B cell (primary cell): ENCODE data around the gene UFSP2. TPM values are rescaled to one million over a fixed set of nuclear protein-coding genes. Genes with fewer than 3 reads are reported as not detected.

Source experiments
- ATAC-seq: fragments of 200-7000 bp; cut with Tn5 transposase; one replicate; pipeline ENCODE4 v1.10.0; 2021; ENCODE audit warnings: low read depth, mild to moderate bottlenecking, moderate number of reproducible peaks, moderate library complexity
- CTCF ChIA-PET: fragments of 350-600 bp; sonication (Branson Sonifier 250); formaldehyde crosslinking; loops from one replicate; lab custom pipeline; 2021; ENCODE audit warnings: antibody characterized with exemption, inconsistent platforms; lab: Charles Lee
- POLR2A ChIA-PET: fragments of 350-600 bp; sonication (Branson Sonifier 250); formaldehyde crosslinking; loops from one replicate; lab custom pipeline; 2021; ENCODE audit warnings: antibody characterized with exemption; lab: Charles Lee
- DNase-seq: peaks from one replicate; pipeline ENCODE4 v3.0.0; 2013
- H2AFZ ChIP-seq: 2 replicates; pipeline ENCODE4 v1.6.1; 2012; ENCODE audit warnings: mild to moderate bottlenecking, low read depth, low read length; ENCODE audit not compliant: insufficient read depth, poor library complexity, severe bottlenecking
- H3K27ac ChIP-seq, 2 donors: 1 replicate in 1 of 2; 2 replicates in 1 of 2; pipeline ENCODE4 v1.5.1; 2012 to 2013; ENCODE audit warnings: low read length in 2 of 2, mild to moderate bottlenecking in 2 of 2, moderate library complexity in 1 of 2
- H3K27me3 ChIP-seq, 4 experiments: fragments of 200-600 bp in 1 of 4; sonication (generic) in 1 of 4; replicated peaks in 1 of 4; 1 replicate in 2 of 4; 2 replicates in 2 of 4; pipeline versions ENCODE4 v1.6.1 to v1.7.0; 2013 to 2016; ENCODE audit warnings: low read length in 3 of 4, mild to moderate bottlenecking in 2 of 4, mixed read lengths in 1 of 4, moderate library complexity in 1 of 4; ENCODE audit not compliant: insufficient read depth in 4 of 4, control insufficient read depth in 3 of 4; ENCODE audit errors: control extremely low read depth in 1 of 4
- H3K36me3 ChIP-seq, 2 experiments: replicated peaks in 1 of 2; 1 replicate in 1 of 2; 2 replicates in 1 of 2; pipeline versions ENCODE4 v1.6.1 to v1.7.1; 2013; ENCODE audit warnings: low read length in 1 of 2; ENCODE audit not compliant: insufficient read depth in 2 of 2, control insufficient read depth in 1 of 2; ENCODE audit errors: control extremely low read depth in 1 of 2, extremely low read depth in 1 of 2
- H3K4me1 ChIP-seq, 2 donors: fragments of 200-600 bp in 1 of 2; sonication (generic) in 1 of 2; 1 replicate in 1 of 2; 2 replicates in 1 of 2; pipeline versions ENCODE4 v1.5.1 to v1.6.1; 2013 to 2017; ENCODE audit warnings: low read length in 2 of 2; ENCODE audit not compliant: control insufficient read depth in 2 of 2, insufficient read depth in 2 of 2
- H3K4me2 ChIP-seq: replicated peaks from 2 replicates; pipeline ENCODE3; 2012; ENCODE audit warnings: mild to moderate bottlenecking, low read depth, low read length; ENCODE audit not compliant: poor library complexity, severe bottlenecking
- H3K4me3 ChIP-seq, 5 experiments: fragments of 200-600 bp in 1 of 5; sonication (generic) in 1 of 5; 1 replicate in 3 of 5; 2 replicates in 2 of 5; pipeline versions ENCODE4 v1.5.1 to v1.7.0; 2011 to 2016; ENCODE audit warnings: low read length in 4 of 5, mild to moderate bottlenecking in 4 of 5, low read depth in 2 of 5, control low read depth in 1 of 5, moderate library complexity in 1 of 5; ENCODE audit not compliant: insufficient read depth in 1 of 5; ENCODE audit errors: control extremely low read depth in 1 of 5, extremely low read depth in 1 of 5
- H3K79me2 ChIP-seq: fragments of 200-600 bp; sonication (generic); one replicate; pipeline ENCODE4 v1.6.0; 2016; ENCODE audit warnings: low read length; ENCODE audit not compliant: control insufficient read depth, insufficient read depth
- H3K9ac ChIP-seq: fragments of 200-600 bp; sonication (generic); 2 replicates; pipeline ENCODE4 v1.6.1; 2017; ENCODE audit warnings: mild to moderate bottlenecking, low read length, moderate library complexity
- H3K9me3 ChIP-seq, 3 donors: one replicate each; pipeline versions ENCODE4 v1.6.1 to v1.7.1; 2013; ENCODE audit warnings: low read length in 2 of 3; ENCODE audit not compliant: control insufficient read depth in 2 of 3, insufficient read depth in 1 of 3; ENCODE audit errors: control extremely low read depth in 1 of 3
- H4K20me1 ChIP-seq: 2 replicates; pipeline ENCODE4 v1.6.0; 2012; ENCODE audit warnings: mild to moderate bottlenecking, low read length; ENCODE audit not compliant: insufficient read depth, control insufficient read depth, poor library complexity, severe bottlenecking
- H3K27ac Mint-ChIP-seq: one replicate; pipeline ENCODE4 v1.8.0; 2021; ENCODE audit warnings: mixed read lengths
- H3K27me3 Mint-ChIP-seq: one replicate; pipeline ENCODE4 v1.8.0; 2021; ENCODE audit warnings: mixed read lengths
- H3K4me1 Mint-ChIP-seq: one replicate; pipeline ENCODE4 v1.8.0; 2021; ENCODE audit warnings: mixed read lengths
- H3K4me3 Mint-ChIP-seq: one replicate; pipeline ENCODE4 v1.8.0; 2021; ENCODE audit warnings: mixed read lengths
- H3K9me3 Mint-ChIP-seq: one replicate; pipeline ENCODE4 v1.8.0; 2022; ENCODE audit warnings: mixed read lengths; ENCODE audit not compliant: insufficient read depth
- EZH2 ChIP-seq: IDR thresholded peaks from 2 replicates; pipeline ENCODE4 v1.6.1; 2012; ENCODE audit warnings: borderline replicate concordance, low read depth, mild to moderate bottlenecking, moderate library complexity, low read length; ENCODE audit not compliant: insufficient read depth, poor library complexity, severe bottlenecking
- WGBS: methylation state at CpG from one replicate; pipeline ENCODE4 v1.1.5; 2013; ENCODE audit warnings: missing lambda C conversion rate; ENCODE audit not compliant: insufficient coverage; 5-methylcytosine and 5-hydroxymethylcytosine counted together
- intact Hi-C: fragments of 100-400 bp; cut with micrococcal nuclease; formaldehyde crosslinking; loops from one replicate; pipeline ENCODE4 v1.10.0; 2022
- polyA plus RNA-seq: library from polyadenylated mRNA; depleted of rRNA; stranded (reverse); fragments of >200 nt; gene quantifications from 2 replicates; pipeline ENCODE4 v1.2.3, GENCODE V29; 2012
- total RNA-seq, 2 donors: library from RNA; stranded (reverse); fragments of 120-200 nt in 1 of 2; gene quantifications; 1 replicate in 1 of 2; 2 replicates in 1 of 2; pipeline versions ENCODE4 v1.2.3 to v1.2.4, GENCODE V29; 2013 to 2022
- TF ChIP-seq, protein P1 (sequence below): fragments of 200-600 bp; IDR thresholded peaks from one replicate; pipeline ENCODE4 v1.8.0; 2022; ENCODE audit warnings: antibody characterized with exemption, mild to moderate bottlenecking

Gene UFSP2
- total and polyA plus RNA-seq, 2 donors (not counting 1 experiment from before 2014, with no cell fraction given): 9.5 to 20.6 TPM

- CTCF ChIA-PET: no interaction called here
- intact Hi-C loops: no loop called here
- H3K4me3 Mint-ChIP-seq: no peak overlapping the region
- no peak for TF ChIP-seq EZH2
- TF ChIP-seq, protein P1, sequence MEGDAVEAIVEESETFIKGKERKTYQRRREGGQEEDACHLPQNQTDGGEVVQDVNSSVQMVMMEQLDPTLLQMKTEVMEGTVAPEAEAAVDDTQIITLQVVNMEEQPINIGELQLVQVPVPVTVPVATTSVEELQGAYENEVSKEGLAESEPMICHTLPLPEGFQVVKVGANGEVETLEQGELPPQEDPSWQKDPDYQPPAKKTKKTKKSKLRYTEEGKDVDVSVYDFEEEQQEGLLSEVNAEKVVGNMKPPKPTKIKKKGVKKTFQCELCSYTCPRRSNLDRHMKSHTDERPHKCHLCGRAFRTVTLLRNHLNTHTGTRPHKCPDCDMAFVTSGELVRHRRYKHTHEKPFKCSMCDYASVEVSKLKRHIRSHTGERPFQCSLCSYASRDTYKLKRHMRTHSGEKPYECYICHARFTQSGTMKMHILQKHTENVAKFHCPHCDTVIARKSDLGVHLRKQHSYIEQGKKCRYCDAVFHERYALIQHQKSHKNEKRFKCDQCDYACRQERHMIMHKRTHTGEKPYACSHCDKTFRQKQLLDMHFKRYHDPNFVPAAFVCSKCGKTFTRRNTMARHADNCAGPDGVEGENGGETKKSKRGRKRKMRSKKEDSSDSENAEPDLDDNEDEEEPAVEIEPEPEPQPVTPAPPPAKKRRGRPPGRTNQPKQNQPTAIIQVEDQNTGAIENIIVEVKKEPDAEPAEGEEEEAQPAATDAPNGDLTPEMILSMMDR: no peak
- H3K9me3 Mint-ChIP-seq: no peaks in the 10 kb centered on the region
- H3K27ac Mint-ChIP-seq: no peak overlapping the region
- no peak overlapping the region for H3K4me3 ChIP-seq
- H3K27ac ChIP-seq: no peak overlapping the region
- no peak overlapping the region for H2AFZ ChIP-seq
- no peaks in the 10 kb centered on the region for H4K20me1 ChIP-seq
- H3K27me3 Mint-ChIP-seq: peaks cover 4% of the 10 kb centered on the region
- H3K36me3 ChIP-seq: no peaks in the 10 kb centered on the region
- ATAC-seq (no peak), DNase-seq (no peak)
- peaks cover 0 to 7% (median 3%) of the 10 kb centered on the region in 4 experiments for H3K27me3 ChIP-seq
- H3K9me3 ChIP-seq: no peaks in the 10 kb centered on the region
- H3K4me1 ChIP-seq: no peaks in the 10 kb centered on the region
- no peak overlapping the region for H3K9ac ChIP-seq
- POLR2A ChIA-PET: no interaction called here
- no peaks in the 10 kb centered on the region for H3K79me2 ChIP-seq
- no peaks in the 10 kb centered on the region for H3K4me1 Mint-ChIP-seq
- no peak overlapping the region for H3K4me2 ChIP-seq
Measured at GRCh38 chr4:185435466-185435865, 9.7 kb upstream of the UFSP2 start.

GRCh38 chr4:185429660-185430059 lies 3.9 kb upstream of the UFSP2 start:
- peaks cover 4% of the 10 kb centered on the region for H3K27me3 Mint-ChIP-seq
- Histone ChIP-seq H3K79me2 (peaks cover 10% of the 10 kb centered on the region), H3K9me3 (no peaks in the 10 kb centered on the region), H3K4me2 (no peak overlapping the region), H3K9ac (no peak overlapping the region), H4K20me1 (no peaks in the 10 kb centered on the region), H3K27ac (no peak overlapping the region), H3K4me3 (no peak overlapping the region), H2AFZ (no peak overlapping the region), H3K4me1 (peaks cover 8 to 12% of the 10 kb centered on the region in 2 donors), H3K27me3 (peaks cover 0 to 2% (median 0%) of the 10 kb centered on the region in 4 experiments), H3K36me3 (no peaks in the 10 kb centered on the region)
- CTCF ChIA-PET: no interaction called here
- no CpG with 5 or more reads among the region's 5 CpGs for WGBS
- POLR2A ChIA-PET: no interaction called here
- H3K4me1 Mint-ChIP-seq: peaks cover 12% of the 10 kb centered on the region
- H3K27ac Mint-ChIP-seq: no peak overlapping the region
- DNase-seq (no peak), ATAC-seq (no peak)
- TF ChIP-seq, protein P1: no peak
- TF ChIP-seq EZH2: no peak
- H3K9me3 Mint-ChIP-seq: no peaks in the 10 kb centered on the region
- H3K4me3 Mint-ChIP-seq: no peak overlapping the region
- intact Hi-C loops: loop anchor here (10.0 kb wide), 1 partner anchor 1925 kb away; the partner anchor contains the start of gene ING2
